GM18508 (cell line): ENCODE data around the gene CR1L.
"Not testable (repeated sequence)": the region's sequence is repeated elsewhere in the genome, so short reads cannot be mapped to it uniquely, and the experiment has no call there.

Experiments used
- ATAC-seq: cut with Tn5 transposase; IDR thresholded peaks from one replicate; pipeline ENCODE4 v1.9.1; 2021; ENCODE audit warnings: moderate number of reproducible peaks; ENCODE audit not compliant: insufficient read depth, unreplicated experiment

Gene CR1L

DNA sequence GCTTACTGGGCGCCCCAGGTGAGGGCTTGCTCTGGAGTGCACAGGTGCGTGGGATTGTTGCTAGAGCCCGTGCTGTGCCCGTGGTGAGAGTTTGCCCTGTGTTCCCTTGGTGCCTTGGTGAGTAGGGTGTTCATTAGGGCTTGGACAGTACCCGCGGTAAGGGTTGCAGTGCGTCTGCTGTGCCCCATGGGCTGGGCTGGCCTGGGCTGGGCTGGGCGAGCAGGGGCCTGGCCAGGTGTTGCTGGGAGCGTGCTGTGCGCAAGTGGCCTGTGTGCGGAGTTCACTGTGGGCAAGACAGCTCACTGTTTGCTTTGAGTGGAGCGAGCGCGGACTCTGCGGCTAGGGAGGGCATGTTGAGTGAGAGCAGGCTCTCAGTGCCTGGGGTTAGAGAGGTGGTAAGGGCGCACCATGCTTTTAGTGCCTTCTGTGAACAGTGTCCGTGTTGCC lies 725 bp downstream of the CR1L start:
- ATAC-seq = no peak

DNA sequence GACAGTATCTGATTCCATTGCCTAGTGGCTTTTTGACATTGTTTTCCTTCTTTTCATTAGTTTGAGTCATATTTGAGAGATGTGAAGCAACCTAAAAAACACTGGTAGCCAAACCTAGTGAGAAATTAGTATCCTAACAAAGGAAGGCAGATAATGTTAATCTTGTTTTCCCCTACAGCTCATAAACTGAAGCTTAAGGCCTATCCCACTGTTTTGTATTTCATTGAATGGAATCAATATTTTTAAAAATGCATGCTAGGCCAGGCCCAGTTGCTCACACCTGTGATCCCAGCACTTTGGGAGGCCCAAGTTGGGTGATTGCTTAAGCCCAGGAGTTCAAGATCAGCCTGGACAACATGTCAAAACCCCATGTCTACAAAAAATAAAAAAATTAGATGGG lies 1.2 kb downstream of the CR1L start:
- ATAC-seq = no peak

DNA sequence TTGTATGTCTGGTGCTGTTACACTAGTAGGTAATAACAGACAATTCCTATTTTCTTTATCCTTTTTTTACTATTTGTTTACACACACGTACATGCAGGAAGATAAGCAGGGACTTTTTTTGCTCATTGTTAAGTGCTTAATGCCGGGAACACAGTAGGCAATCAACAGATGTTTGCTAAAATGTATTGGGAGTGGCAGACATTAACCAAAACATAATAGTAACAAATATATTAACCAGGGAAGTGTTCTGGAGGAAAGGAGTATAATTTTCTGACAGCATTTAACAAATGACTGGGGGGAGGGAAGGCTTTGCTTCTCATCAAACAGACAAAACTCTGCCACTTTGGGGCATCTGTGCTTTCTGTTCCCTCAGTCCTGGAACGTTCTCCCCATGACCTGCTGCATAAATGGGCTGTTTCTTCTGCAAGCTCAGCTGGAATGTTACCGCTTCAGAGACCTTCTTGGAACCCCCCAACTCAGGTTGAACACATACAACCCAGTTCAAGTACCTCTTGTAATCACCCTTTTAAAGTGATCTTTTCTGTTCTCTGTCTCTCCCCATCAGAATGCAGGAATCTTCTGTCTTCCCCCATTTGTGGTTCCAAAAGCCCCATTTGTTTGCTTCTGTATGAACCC lies 2.1 kb downstream of the CR1L start:
- ATAC-seq = no peak

DNA sequence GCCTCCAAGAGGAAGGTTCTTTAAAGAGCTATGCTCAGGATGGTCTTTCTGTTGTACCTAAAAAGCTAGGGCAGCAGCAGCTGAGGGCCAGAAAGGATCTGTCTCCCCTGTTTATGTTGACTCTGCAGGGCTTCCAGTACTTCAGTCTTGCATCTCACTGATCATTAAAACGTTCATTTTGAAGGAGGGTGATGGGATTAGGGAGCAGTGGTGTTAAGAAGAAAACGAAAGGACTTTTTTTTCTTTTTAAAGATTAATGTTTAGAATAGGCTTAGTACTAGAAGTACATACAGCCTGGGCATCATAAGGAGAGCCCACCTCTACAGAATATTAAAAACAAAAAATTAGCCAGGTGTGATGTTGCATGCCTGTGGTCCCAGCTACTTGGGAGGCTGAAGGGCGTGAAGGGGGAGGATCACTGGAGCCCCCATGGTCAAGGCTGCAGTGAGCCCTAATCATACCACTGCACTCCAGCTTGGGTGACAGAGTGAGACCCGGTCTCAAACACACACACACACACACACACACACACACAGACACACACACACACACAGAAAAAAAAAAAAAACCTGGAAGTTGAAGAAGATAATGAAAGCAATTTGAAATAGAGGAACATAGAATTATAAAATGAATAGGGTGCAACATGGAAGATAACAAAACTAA lies 2.9 kb downstream of the CR1L start:
- ATAC-seq = no peak

DNA sequence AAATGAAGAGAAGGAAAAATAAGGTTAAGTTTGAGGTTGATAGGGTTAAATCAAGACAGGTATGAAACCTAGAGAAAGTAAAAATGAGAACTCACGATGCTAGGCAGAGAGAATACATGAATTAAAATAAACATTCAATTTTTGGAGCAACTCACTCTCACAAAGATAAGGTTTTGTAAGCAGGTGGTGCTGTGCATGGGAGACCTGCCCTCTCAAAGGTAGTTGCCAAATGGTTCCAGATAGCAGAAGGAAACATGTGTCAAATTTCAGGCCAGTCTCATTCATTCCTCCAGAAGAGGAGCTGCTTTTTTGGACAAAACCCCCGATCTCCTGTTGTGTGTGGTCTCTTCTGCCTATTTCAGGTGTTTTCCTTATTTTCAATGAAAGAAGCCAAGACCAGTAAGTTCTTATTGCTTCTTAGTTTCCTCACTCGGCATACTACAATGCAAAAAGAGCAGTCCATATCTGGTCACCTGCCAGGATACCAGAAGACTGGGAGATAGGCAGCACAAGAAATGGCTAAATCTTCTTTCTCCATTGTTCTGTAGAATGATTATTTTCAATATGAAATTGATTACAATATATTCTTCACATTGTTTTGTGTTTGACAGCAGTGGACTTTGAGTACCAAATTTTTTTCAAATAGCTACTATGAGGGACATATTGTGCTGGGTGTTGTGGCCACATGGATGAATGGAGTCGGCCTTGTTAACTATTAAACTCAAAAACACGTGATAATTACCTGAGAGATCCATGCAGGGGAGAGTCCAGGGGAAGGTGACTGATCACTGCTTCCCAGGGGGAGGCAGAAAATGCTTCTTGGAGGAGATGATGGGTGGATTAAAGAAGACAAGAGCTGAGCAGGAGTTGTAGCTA lies 3.6 kb downstream of the CR1L start:
- no peak for ATAC-seq

DNA sequence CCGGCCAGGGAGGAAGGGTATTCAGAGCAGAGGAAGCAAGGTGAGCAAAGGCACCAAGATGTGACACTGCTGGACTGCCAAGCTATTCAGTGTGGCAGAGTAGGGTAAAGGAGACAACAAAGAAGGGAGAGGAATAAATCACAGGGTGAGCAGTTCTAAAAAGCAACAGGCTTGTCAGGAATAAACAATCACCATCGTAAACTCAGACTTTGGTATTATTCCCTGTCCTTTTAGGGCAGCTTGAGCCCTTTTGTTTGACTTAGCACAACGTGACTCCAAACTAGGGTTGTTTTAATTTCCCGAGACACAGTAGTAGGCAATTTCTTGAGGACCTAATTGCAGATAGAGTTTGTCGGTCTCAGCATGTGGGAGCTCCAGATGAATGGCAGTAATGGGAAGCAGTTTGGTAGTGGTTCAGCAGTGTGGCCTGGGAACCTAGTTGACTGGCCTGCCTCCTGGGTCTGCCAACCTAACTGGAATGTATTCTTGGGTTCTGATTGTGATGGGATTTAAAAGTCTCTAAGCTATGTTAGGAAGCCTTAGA lies 4.3 kb downstream of the CR1L start:
- ATAC-seq = no peak

DNA sequence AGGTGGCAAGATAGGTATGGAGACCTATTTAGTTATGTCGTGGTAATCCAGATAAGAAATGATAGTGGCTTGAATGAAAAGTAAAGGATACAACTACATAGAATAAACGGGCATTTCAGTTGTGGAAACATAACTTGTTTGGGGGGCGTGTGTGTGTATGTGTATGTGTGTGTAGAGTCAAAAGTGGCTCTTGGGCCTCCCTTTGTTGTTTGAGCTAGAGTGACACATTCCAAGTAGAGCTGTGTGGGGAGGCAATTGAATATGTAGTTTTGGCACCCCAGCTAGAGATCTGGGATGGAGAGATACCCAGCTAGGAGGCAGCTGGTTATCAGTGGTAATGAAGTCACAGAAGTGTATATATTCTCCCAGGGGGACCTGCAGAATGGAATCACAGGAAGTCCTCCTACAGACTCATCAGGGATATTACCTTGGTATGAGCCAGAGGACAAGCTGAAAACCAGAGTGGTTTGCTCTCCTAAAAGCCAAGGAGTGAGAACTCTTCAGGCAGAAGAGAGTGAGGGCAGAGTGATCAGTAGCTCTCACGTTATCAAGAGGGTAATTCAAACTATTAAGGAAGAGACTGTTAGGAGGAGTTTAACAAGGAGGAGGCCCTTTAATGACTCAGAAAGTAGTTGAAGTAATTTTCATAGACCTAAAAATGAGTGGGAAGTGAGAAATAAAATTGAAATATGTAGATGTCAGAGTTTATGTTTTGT lies 5.1 kb downstream of the CR1L start:
- no peak for ATAC-seq

DNA sequence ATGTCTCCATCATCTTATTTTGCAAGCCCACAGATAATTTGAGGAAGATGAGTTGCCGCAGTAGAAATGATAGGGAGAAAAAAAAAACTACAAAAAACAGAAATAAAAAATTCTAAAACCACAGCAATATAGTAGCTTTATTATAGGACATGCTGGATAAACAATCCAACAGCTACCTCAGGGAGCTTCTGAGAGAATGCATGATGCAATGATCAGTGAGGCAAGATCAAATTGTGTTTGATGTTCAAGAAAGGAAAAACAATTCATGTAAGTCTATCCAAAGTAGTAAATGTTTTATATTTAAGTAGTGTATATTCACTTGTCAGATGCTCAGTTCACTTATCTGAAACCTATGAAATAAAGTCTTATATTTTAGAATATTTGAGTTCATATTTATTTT lies 6.7 kb downstream of the CR1L start:
- no peak for ATAC-seq

DNA sequence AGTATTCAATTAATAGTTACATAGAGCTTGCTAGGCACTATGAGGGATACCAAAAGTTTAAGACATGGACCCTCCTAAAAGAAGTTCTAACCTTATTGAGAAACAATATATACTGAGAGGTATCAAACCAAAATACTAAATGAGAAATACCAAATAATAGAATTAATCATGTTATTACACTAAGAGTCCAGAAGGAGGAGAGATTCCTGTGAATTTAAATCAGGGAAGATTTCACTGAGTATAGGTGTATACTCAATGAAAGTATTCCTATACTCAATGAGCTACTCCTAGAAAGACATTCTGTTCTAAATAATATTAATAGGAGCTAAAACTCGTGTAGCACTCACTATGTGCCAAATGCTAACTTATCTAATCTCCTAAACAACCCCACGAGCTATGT lies 9.4 kb downstream of the CR1L start:
- ATAC-seq = no peak

DNA sequence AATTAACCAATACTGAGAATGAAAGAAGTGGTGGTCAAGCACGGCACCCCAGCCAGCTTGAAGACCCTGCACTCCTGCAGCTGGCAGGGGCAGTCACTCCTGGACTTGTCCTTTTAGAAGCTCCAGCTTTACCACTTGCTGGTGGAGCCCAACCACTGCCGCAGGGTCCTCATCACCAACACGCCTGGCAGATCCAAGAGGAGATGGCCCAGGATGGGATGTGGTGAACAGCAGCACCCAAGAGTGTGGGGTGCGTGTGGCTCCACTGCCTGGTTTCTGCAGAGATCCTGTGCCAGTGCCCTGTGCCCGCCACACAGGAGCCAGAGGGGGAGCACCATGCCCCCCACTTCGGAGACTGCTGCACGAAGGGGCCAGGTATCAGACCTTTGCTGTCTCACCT lies 13.5 kb downstream of the CR1L start:
- no peak for ATAC-seq

DNA sequence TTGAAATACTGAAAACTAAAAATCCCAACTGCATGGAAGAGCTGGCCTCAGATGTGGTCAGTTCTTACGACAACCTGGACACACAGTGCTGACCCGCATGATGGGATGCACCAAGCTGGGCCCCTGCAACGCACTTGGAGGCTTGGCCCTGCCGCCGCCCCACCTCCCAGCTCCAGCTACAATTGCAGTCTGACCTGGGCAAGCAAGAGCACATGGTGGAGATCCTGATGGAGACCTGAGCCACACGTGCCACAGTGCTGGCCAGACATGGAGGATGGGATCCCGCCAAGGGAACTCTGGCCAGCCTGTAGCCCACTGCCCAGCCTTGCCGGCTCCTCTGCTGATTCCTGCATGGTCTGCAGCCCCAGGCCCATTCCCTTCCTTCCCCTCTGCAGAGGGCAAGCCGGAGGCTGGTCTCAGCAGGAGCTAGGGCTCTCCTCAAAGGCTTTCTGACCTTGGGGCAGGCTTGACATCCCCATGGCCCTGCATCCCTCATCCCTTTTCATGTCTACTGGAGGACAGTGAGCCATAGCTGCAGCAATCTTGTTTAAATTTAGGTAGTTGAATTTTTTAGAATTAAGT lies 14.1 kb downstream of the CR1L start:
- no peak for ATAC-seq

DNA sequence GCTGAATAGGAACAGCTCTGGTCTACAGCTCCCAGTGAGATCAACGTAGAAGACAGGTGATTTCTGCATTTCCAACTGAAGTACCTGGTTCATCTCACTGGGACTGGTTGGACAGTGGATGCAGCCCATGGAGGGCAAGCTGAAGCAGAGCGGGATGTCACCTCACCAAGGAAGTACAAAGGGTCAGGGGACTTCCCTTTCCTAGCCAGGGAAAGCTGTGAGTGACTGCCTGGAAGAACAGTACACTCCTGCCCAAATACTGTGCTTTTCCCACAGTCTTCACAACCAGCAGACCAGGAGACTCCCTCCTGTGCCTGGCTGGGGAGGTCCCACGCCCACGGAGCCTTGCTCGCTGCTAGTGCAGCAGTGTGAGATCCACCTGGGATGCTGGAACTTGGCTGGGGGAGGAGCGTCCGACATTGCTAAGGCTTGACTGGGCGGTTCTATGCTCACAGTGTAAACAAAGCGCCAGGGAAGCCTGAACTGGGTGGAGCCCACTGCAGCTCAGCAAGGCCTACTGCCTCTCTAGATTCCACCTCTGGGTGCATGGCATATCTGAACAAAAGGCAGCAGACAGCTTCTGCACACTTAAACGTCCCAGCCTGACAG lies 14.7 kb downstream of the CR1L start:
- no peak for ATAC-seq

DNA sequence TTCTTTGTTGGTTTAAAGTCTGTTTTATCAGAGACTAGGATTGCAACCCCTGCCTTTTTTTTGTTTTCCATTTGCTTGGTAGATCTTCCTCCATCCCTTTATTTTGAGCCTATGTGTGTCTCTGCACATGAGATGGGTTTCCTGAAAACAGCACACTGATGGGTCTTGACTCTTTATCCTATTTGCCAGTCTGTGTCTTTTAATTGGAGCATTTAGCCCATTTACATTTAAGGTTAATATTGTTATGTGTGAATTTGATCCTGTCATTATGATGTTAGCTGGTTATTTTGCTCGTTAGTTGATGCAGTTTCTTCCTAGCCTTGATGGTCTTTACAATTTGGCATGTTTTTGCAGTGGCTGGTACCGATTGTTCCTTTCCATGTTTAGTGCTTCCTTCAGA lies 16.5 kb downstream of the CR1L start:
- ATAC-seq = not testable (repeated sequence)

DNA sequence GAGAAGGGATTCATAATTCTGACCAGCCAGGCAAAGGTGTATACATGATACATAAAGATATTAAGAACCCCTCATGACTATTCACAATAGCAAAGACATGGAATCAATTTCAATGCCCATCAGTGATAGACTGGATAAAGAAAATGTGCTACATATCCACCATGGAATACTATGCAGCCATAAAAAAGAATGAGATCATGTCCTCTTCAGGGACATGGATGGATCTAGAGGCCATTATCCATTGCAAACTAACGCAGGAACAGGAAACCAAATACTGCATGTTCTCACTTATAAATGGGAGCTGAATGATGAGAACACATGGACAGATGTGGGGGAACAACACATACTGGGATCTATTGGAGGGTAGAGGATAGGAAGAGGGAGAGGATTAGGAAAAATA lies 21.4 kb downstream of the CR1L start:
- no peak for ATAC-seq

DNA sequence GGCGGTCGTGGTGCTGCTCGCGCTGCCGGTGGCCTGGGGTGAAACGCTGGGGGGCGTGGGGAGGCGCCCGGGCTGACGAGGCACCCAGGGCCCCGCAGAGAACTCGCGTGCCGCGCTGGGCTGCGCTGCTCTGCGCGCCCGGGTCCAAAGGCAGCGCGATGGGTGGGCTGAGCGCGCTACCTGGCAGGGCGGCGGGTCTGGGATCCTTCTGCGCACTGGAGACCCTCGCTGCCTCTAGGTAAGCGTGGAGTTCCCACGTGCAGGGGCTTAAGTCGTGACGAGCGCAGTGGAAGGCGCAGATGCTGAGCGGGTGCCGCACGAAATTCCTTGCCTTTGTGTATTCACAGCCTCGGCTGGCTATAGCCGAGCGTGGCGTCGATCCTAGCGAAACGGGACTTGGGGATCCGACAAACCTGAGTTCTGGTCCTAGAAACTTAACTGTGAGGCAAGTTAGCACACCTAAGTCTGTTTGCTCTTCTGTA lies 24.6 kb downstream of the CR1L start:
- ATAC-seq = no peak

DNA sequence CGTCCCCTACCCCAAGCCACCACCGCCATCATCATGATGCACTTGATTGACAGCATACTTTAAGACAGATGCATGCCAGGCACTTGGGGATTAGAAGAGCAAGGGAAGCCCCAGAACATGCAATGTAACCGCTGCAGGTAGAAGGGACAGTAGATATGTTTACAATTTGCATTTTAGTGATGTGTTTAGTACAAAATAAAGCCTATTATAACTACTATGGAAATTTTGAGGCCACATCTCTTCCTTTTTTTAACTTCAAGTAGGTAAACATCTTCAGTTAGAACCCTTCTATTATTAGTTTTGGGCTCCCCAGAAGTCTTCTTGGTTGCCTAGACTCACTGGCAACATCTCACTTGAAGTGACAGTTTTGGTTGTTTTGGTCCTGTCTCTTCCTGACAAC lies 25.3 kb downstream of the CR1L start:
- no peak for ATAC-seq

DNA sequence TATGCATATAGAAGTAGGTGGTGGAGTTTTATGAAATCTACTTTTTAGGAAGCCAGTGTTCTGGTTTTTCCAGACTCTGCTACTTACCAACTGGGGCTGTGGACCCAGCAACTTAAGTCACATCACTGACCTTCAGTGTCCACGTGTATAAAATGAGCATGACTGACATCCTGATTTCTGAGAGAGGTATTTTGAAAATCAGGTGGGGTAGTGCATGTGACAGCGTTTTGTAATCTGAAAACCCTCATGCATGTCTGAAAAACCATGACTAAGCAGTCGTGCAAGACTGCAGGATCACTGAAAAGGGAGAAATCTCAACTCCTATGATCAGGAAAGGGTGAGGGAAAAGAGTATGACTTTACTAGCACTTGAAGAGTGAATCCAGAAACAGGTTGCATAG lies 26.1 kb downstream of the CR1L start:
- ATAC-seq = no peak

DNA sequence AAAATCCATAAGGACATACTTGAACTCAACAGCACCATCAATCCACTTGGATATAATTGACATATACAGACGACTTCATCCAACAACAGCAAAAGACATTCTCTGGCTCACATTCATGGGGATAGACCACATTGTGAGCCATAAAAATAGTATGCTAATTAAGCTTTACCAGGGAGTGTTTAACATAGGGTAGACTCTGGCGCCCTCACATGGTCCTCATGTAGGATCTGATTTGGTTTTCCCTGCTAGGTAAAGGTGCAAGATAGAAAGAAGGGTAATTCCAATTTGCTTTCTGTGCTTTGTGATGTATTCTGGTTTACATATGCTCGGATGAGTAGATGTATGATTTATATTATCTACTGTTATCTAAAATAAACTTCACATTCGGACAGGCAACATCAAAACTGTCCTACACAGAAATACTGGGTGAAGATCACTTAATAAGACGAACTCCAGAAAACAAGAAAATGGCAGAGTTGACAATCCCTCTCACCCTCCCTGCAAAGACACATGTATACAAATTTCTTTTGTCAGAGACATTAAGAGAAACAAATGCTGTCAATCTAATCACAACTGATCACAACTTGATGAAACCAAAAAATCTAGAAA lies 27.7 kb downstream of the CR1L start:
- no peak for ATAC-seq

DNA sequence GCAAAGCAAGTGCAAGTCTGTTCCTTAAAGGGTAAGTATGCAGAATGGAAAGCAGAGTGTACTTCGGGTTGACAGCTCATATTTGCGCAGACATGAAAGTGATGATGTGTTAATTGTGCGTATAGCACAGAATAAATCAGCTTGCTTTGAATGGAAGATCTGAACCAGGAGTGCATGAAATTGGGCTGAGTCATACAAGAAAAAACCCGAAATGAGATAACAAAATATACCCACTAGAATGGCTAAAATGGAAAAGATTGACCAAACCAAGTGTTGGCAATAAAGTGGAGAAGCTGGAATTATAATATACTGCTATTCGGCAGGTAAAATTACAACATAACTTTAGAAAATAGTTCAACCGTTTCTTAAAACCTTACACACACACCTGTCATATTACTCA lies 28.5 kb downstream of the CR1L start:
- no peak for ATAC-seq
